GM21723 (cell line): ENCODE results near the gene SPAG5.
"Not testable (repeated sequence)": the region's sequence is repeated elsewhere in the genome, so short reads cannot be mapped to it uniquely, and the experiment has no call there.

Experiments
- ATAC-seq: cut with Tn5 transposase; IDR thresholded peaks from one replicate; pipeline ENCODE4 v1.9.1; 2021; ENCODE audit warnings: mild to moderate bottlenecking, moderate library complexity; ENCODE audit not compliant: unreplicated experiment

SPAG5 gene

GRCh38 chr17:28610376-28610775 is 11.6 kb upstream of the SPAG5 start:
- ATAC-seq: no peak

- ATAC-seq: not testable (repeated sequence)
Measured at GRCh38 chr17:28604031-28604430, 5.2 kb upstream of the SPAG5 start.

DNA sequence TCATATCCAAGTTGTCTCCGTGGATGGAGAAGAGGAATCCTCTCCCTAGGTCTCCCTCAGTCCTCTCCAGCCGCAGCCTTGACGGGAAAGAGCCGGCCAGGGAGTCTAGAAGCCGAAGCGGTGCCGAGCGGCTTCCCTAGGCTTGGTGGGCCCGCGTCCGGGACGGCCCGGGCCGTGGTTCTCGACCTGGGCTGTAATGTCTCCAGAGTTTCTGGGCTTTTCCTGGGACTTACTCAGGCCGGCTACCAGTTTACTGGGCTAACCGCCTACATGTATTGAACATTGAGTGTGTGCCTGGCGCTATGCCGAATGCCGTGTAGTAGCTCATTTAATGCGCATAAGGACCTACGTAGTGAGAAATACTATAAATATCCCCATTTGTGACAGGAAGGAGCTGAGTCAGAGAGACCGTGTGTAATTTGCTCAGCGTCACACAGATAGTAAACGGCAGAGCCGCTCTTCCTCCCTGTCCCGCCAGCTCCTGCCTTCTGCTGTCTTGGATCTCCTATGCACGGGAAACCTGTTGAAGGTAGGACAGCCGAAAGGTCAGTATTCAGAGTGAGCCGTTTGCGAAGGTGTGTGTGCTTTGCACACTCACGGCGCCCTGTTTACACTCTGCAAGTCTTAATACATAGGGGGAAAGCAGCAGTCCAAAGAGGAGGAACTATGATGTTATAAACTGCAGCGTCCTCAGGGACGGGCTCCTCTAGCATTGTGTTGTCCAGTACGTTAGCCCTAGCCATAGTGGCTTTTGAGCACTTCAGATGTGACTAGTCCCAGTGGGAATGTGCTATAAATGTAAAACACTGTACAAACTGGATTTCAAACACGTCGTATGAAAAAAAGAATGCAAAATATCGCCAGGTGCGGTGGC is 723 bp upstream of the SPAG5 start:
- peak; percentile 46 for ATAC-seq

- peak; percentile 19 for ATAC-seq
Measured at GRCh38 chr17:28598389-28598788, 436 bp downstream of the SPAG5 start.

DNA sequence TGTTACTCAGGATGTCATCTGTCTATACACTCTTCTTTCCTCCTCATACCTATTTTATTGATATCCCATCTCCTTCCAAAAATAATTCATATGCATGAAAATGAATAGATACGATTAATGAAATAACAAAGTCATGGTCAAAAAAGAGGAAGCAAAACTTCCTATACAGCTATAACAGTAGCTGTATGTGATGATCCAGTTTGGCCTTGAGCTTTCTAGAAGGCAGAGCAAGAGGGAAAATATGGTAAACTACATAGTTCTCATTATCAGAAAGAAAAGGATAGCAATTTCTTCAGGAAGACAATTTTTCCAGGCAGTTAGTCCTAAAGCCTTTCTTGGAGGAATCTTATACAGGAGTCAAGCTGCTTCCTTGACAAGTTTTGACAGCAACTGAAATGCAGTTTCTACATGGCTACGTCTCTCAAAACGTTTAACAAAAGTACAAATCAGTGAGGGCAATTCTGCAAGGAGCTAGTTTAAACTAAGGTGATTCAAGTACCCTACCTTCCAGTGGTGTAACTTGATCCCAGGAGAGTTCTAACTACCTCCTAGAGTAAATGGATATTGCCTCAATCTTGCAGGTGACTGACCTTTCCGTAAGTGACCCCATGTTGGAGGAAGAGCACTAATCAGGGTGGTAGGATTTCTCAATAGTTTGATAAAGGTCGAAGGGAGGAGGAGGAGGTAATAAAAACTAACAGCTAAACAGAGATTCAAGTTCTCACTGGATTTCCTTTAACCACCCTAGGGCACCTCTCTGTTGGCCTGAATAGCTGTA is 1.0 kb downstream of the SPAG5 start:
- ATAC-seq: no peak

DNA sequence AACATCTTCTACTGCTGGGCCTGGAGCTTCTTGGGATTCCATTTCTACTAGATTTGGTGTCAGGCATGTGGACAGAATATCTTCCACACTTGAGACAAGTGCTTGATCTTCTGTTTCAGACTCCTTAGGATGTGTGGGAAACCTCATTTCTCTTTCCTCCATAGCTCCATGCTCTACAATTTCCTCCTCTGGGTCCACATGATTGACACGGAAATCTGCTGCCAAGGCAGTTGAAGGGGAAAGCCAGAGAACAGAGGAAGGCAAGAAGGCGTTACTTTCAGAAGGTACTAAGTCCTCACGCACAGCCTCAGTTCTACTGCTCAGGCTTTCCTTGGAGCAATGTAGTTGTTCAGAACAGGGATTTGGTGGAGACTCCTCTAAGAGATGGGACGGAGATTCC is 6.6 kb downstream of the SPAG5 start:
- no peak for ATAC-seq

- no peak for ATAC-seq
Measured at GRCh38 chr17:28585851-28586250, 13.0 kb downstream of the SPAG5 start.

- ATAC-seq: no peak
Measured at GRCh38 chr17:28584434-28584833, 14.4 kb downstream of the SPAG5 start.

DNA sequence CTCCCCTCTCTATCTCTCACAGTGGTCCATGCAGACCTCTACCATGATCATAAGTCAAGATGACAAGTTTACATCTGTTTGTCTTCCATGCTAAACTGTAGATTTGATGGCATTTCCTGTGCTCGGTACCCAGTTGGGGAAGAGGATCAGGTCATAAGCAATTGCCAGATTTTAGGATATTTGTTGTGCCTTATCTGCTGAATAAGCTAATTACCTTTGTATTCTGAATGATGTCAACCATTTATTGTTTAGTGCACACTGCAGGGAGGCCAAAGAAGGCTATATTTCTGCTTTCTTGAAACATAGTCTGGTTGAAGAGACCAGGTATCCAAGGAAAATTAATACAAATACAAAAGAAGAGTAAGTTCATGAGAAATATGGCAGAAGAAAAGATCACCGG is 16.3 kb downstream of the SPAG5 start:
- ATAC-seq: no peak

DNA sequence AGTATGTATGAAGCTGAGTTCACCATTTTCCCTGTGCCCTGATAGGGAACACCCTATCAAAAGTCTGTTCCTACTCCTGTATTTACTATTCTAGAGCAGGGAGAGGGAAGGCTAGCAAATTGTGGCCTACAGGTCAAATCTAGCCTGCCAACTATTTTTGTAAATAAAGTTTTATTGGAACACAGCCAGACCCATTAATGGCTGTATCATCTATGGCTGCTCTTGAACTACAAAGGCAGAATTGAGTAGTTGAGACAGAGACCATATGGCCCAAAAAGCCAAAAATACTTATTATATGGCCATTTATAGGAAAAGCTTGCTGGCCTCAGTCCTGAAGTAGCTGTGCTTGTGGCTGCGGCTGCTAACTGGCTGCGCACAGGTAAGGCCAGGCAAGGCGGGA is 17.9 kb downstream of the SPAG5 start:
- no peak for ATAC-seq

DNA sequence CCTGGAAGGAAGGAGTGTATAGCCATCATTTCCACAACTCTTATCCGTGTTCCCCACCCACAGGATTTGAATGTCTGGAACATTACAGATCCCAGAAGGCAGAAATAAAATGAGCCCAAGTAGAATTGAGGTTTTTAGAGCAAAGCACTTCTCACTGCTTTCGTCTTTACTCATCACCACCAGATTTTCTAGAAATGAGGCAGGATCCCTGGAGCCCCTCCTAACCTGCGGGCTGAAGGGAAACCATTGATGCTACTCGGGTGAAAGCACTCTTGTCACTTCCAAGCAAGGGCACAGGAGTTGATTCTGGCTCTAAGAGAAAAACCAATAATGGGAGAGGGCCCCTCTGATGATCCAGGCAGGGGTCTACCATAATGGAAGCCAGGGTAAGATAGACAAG is 19.3 kb downstream of the SPAG5 start:
- ATAC-seq: no peak

GRCh38 chr17:28578246-28579195 is 20.3 kb downstream of the SPAG5 start:
- ATAC-seq: no peak

DNA sequence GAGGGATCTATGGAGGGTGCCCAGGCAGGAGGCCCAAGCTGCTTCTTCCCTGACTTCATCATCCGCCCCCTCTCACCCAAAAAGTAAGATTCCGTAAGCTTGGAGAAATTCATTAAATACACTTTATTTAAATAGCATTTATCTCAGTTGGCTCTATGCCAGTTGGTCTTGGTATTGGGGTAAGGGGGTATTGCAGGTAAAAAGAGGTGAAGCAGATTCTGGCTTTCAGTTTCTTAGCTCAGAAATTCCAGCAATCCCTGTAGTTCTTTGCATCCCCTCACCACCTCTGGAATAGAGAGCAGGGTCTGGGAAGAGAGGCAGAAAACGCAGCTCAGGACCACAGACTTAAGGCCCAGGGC is 21.4 kb downstream of the SPAG5 start:
- no peak for ATAC-seq

- peak; percentile 70 for ATAC-seq
Measured at GRCh38 chr17:28576758-28577465, 21.9 kb downstream of the SPAG5 start, which contains the start of gene ALDOC. ALDOC (minus strand) TSS chr17:28576895; CDS start chr17:28575532, 1,363 bp downstream.

DNA sequence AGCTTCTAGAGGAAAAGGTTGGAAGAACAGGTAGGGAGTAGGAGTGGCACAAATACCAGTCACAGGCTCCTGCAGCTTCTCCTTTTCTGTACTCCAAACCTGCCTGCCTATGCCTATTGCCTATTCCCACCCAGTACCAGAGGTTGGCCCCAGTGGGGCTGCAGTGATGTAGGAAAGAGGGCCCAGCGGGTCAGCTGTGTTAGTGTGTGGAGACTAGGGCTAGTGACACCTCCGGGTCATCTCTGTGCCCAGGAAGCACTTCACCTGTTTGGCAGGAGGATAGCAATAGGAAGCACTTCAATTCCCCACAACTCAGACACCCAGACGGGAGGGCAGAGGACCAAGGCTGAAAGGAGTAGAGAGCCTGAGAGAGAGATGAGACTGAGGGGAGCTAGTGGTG is 22.8 kb downstream of the SPAG5 start:
- ATAC-seq: not testable (repeated sequence)

- ATAC-seq: no peak
Measured at GRCh38 chr17:28575126-28575795, 23.6 kb downstream of the SPAG5 start.

GRCh38 chr17:28574526-28574925 is 24.3 kb downstream of the SPAG5 start:
- no peak for ATAC-seq

GRCh38 chr17:28573966-28574480 is 24.8 kb downstream of the SPAG5 start:
- no peak for ATAC-seq

- ATAC-seq: no peak
Measured at GRCh38 chr17:28573521-28573920, 25.3 kb downstream of the SPAG5 start.

GRCh38 chr17:28573040-28573380 is 25.8 kb downstream of the SPAG5 start:
- ATAC-seq: no peak
